PFSK-1 (cell line): ENCODE measurements around the gene MORC4.

Experiments used
- POLR2AphosphoS5 ChIP-seq: IDR thresholded peaks from 2 replicates; pipeline ENCODE4 v1.6.1; 2012; ENCODE audit warnings: low read depth, mild to moderate bottlenecking, control low read depth, low read length, moderate library complexity
- REST ChIP-seq, 2 experiments: IDR thresholded peaks; 2 replicates each; pipeline versions ENCODE4 v1.6.1 to v1.8.0; 2011 to 2012; ENCODE audit warnings: low read depth in 2 of 2, low read length in 2 of 2, control low read depth in 1 of 2, inconsistent platforms in 1 of 2, mild to moderate bottlenecking in 1 of 2, moderate library complexity in 1 of 2; ENCODE audit not compliant: insufficient read depth in 1 of 2
- SIN3A ChIP-seq: IDR thresholded peaks from 2 replicates; pipeline ENCODE4 v1.6.1; 2012; ENCODE audit warnings: mild to moderate bottlenecking, low read length, moderate library complexity, borderline replicate concordance; ENCODE audit not compliant: insufficient read depth
- TAF1 ChIP-seq: IDR thresholded peaks from 2 replicates; pipeline ENCODE4 v1.6.1; 2012; ENCODE audit warnings: low read length, control low read depth, borderline replicate concordance; ENCODE audit not compliant: insufficient read depth

- no peak for TF ChIP-seq POLR2AphosphoS5
- no peak for TF ChIP-seq REST (IDR thresholded peaks at IDR 0.05; ENCODE audit: insufficient read depth in 1 of 2, low read depth in 2 of 2, low read length in 2 of 2)
- TF ChIP-seq TAF1, result no peak
- TF ChIP-seq SIN3A, result no peak
Measured at GRCh38 chrX:106972896-106973295, 27.1 kb downstream of the MORC4 start.
